Endothelial cell (in vitro differentiated cells): ENCODE results near the gene UBE2Q1. TPM values are rescaled to one million over a fixed set of nuclear protein-coding genes. Genes with fewer than 3 reads are reported as not detected.
"Not testable (repeated sequence)": the region's sequence is repeated elsewhere in the genome, so short reads cannot be mapped to it uniquely, and the experiment has no call there.

Experiments used
- DNase-seq: peaks from one replicate; pipeline ENCODE4 v3.0.0; 2021; ENCODE audit warnings: low spot score
- H3K27ac Mint-ChIP-seq: one replicate; pipeline ENCODE4 v1.8.0; 2021; ENCODE audit warnings: mixed read lengths, inconsistent platforms; ENCODE audit not compliant: unreplicated experiment
- H3K27me3 Mint-ChIP-seq: one replicate; pipeline ENCODE4 v1.8.0; 2021; ENCODE audit warnings: mild to moderate bottlenecking, moderate library complexity, mixed read lengths, inconsistent platforms; ENCODE audit not compliant: unreplicated experiment
- H3K36me3 Mint-ChIP-seq: one replicate; pipeline ENCODE4 v1.8.0; 2021; ENCODE audit warnings: mild to moderate bottlenecking, low read depth, mixed read lengths, inconsistent platforms; ENCODE audit not compliant: unreplicated experiment
- H3K4me1 Mint-ChIP-seq: one replicate; pipeline ENCODE4 v1.8.0; 2021; ENCODE audit warnings: mild to moderate bottlenecking, mixed read lengths, inconsistent platforms; ENCODE audit not compliant: unreplicated experiment
- H3K4me3 Mint-ChIP-seq: one replicate; pipeline ENCODE4 v1.8.0; 2021; ENCODE audit warnings: mild to moderate bottlenecking, mixed read lengths, inconsistent platforms; ENCODE audit not compliant: unreplicated experiment
- H3K9me3 Mint-ChIP-seq: one replicate; pipeline ENCODE4 v1.8.0; 2021; ENCODE audit warnings: mixed read lengths, inconsistent platforms; ENCODE audit not compliant: unreplicated experiment
- CTCF ChIP-seq: fragments of 200-600 bp; sonication (generic); IDR thresholded peaks from one replicate; pipeline ENCODE4 v1.5.0; 2021; ENCODE audit warnings: antibody characterized with exemption; ENCODE audit not compliant: unreplicated experiment
- total RNA-seq: library from RNA; stranded (reverse); fragmentation: NEBNext Ultra II Directional; extraction: Animal tissue kit (Norgen Biotek cat#: 25700); gene quantifications from one replicate; pipeline ENCODE4 v1.2.1, GENCODE V29; 2021; ENCODE audit not compliant: unreplicated experiment

UBE2Q1 gene
- total RNA-seq, 1 donor from 2014 or later = 73.9 TPM

GRCh38 chr1:154539486-154540483 is 18.7 kb downstream of the UBE2Q1 start:
- peaks cover 9% of the 10 kb centered on the region for H3K27me3 Mint-ChIP-seq
- no peak for DNase-seq
- peaks cover 34% of the 10 kb centered on the region for H3K4me1 Mint-ChIP-seq
- H3K36me3 Mint-ChIP-seq = peaks cover 24% of the 10 kb centered on the region
- TF ChIP-seq CTCF = no peak
- no peaks in the 10 kb centered on the region for H3K9me3 Mint-ChIP-seq
- H3K4me3 Mint-ChIP-seq = peak overlapping the region; percentile 59
- no peak overlapping the region for H3K27ac Mint-ChIP-seq

- Mint-ChIP-seq H3K9me3 (no peaks in the 10 kb centered on the region), H3K4me1 (peaks cover 16% of the 10 kb centered on the region), H3K27me3 (peaks cover 9% of the 10 kb centered on the region), H3K27ac (no peak overlapping the region), H3K36me3 (peaks cover 33% of the 10 kb centered on the region), H3K4me3 (no peak overlapping the region)
- no peak for TF ChIP-seq CTCF
- DNase-seq = no peak
These were observed 21.9 kb downstream of the UBE2Q1 start for GRCh38 chr1:154536570-154536969.

- H3K4me3 Mint-ChIP-seq = no peak overlapping the region
- DNase-seq = peak; percentile 25
- peak; percentile 46 for TF ChIP-seq CTCF
- no peaks in the 10 kb centered on the region for H3K9me3 Mint-ChIP-seq
- no peaks in the 10 kb centered on the region for H3K4me1 Mint-ChIP-seq
- peaks cover 4% of the 10 kb centered on the region for H3K27me3 Mint-ChIP-seq
- peaks cover 24% of the 10 kb centered on the region for H3K36me3 Mint-ChIP-seq
- no peak overlapping the region for H3K27ac Mint-ChIP-seq
These were observed 24.3 kb downstream of the UBE2Q1 start for GRCh38 chr1:154533952-154534844.

- not testable (repeated sequence) for H3K27ac Mint-ChIP-seq, H3K27me3 Mint-ChIP-seq, H3K9me3 Mint-ChIP-seq, DNase-seq, H3K4me1 Mint-ChIP-seq, H3K4me3 Mint-ChIP-seq
- H3K36me3 Mint-ChIP-seq = peaks cover 36% of the 10 kb centered on the region
These were observed 26.5 kb downstream of the UBE2Q1 start for GRCh38 chr1:154531950-154532349.

GRCh38 chr1:154529308-154529707 is 29.2 kb downstream of the UBE2Q1 start:
- Mint-ChIP-seq H3K27me3 (peaks cover 4% of the 10 kb centered on the region), H3K36me3 (peaks cover 36% of the 10 kb centered on the region), H3K4me1 (peaks cover 12% of the 10 kb centered on the region), H3K4me3 (no peak overlapping the region), H3K27ac (no peak overlapping the region), H3K9me3 (no peaks in the 10 kb centered on the region)
- no peak for DNase-seq
- no peak for TF ChIP-seq CTCF
